HG03457 (cell line): ENCODE measurements around the gene PPP2R3B.
"Not testable (repeated sequence)": the region's sequence is repeated elsewhere in the genome, so short reads cannot be mapped to it uniquely, and the experiment has no call there.

Source experiments
- ATAC-seq: cut with Tn5 transposase; IDR thresholded peaks from one replicate; pipeline ENCODE4 v1.9.1; 2021; ENCODE audit warnings: moderate number of reproducible peaks; ENCODE audit not compliant: unreplicated experiment

PPP2R3B gene

GRCh38 chrX:320126-320783, 66.5 kb downstream of the PPP2R3B start:
- ATAC-seq: no peak

- ATAC-seq: no peak
Observed at GRCh38 chrX:319579-320125, 67.1 kb downstream of the PPP2R3B start.

GRCh38 chrX:318739-319578, 67.7 kb downstream of the PPP2R3B start, which contains the start of gene GTPBP6:
TSS of gene GTPBP6 (minus strand) at chrX:318796. CDS start at chrX:318787, 9 bp downstream.
- ATAC-seq: peak; percentile 76

- ATAC-seq: peak; percentile 47
Observed at GRCh38 chrX:318068-318738, 68.5 kb downstream of the PPP2R3B start.

- ATAC-seq: no peak
Observed at GRCh38 chrX:317424-318067, 69.2 kb downstream of the PPP2R3B start.

GRCh38 chrX:316351-317325, 70.1 kb downstream of the PPP2R3B start:
- no peak for ATAC-seq

GRCh38 chrX:314781-315595, 71.7 kb downstream of the PPP2R3B start:
- ATAC-seq: no peak

GRCh38 chrX:314049-314448, 72.7 kb downstream of the PPP2R3B start:
- no peak for ATAC-seq

GRCh38 chrX:313546-313945, 73.2 kb downstream of the PPP2R3B start:
- no peak for ATAC-seq

GRCh38 chrX:312621-313331, 73.9 kb downstream of the PPP2R3B start:
- ATAC-seq: no peak

- no peak for ATAC-seq
Observed at GRCh38 chrX:311156-312129, 75.3 kb downstream of the PPP2R3B start.

- ATAC-seq: no peak
Observed at GRCh38 chrX:310621-311155, 76.0 kb downstream of the PPP2R3B start.

GRCh38 chrX:308821-309520, 77.7 kb downstream of the PPP2R3B start:
- no peak for ATAC-seq

- no peak for ATAC-seq
Observed at GRCh38 chrX:307261-308111, 79.2 kb downstream of the PPP2R3B start.

- ATAC-seq: not testable (repeated sequence)
Observed at GRCh38 chrX:306614-307251, 80.0 kb downstream of the PPP2R3B start.
